T-helper 2 cell treated with Interferon-gamma antibody and Interleukin-4, amounts not matched to agents 100 ng/mL and 5 ng/mL, for 36 hours (primary cell): ENCODE results near the gene ACADS. TPM values are rescaled to one million over a fixed set of nuclear protein-coding genes. Genes with fewer than 3 reads are reported as not detected.

Experiments
- intact Hi-C: fragments of 100-400 bp; cut with micrococcal nuclease; formaldehyde crosslinking; loops from one replicate; pipeline ENCODE4 v1.15.1; 2023
- total RNA-seq: library from RNA; stranded (reverse); gene quantifications from 2 replicates; pipeline ENCODE4 v1.2.3, GENCODE V29; 2022

ACADS gene, protein sequence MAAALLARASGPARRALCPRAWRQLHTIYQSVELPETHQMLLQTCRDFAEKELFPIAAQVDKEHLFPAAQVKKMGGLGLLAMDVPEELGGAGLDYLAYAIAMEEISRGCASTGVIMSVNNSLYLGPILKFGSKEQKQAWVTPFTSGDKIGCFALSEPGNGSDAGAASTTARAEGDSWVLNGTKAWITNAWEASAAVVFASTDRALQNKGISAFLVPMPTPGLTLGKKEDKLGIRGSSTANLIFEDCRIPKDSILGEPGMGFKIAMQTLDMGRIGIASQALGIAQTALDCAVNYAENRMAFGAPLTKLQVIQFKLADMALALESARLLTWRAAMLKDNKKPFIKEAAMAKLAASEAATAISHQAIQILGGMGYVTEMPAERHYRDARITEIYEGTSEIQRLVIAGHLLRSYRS
- total RNA-seq, result 14.6 and 17.6 TPM in 2 replicates

DNA sequence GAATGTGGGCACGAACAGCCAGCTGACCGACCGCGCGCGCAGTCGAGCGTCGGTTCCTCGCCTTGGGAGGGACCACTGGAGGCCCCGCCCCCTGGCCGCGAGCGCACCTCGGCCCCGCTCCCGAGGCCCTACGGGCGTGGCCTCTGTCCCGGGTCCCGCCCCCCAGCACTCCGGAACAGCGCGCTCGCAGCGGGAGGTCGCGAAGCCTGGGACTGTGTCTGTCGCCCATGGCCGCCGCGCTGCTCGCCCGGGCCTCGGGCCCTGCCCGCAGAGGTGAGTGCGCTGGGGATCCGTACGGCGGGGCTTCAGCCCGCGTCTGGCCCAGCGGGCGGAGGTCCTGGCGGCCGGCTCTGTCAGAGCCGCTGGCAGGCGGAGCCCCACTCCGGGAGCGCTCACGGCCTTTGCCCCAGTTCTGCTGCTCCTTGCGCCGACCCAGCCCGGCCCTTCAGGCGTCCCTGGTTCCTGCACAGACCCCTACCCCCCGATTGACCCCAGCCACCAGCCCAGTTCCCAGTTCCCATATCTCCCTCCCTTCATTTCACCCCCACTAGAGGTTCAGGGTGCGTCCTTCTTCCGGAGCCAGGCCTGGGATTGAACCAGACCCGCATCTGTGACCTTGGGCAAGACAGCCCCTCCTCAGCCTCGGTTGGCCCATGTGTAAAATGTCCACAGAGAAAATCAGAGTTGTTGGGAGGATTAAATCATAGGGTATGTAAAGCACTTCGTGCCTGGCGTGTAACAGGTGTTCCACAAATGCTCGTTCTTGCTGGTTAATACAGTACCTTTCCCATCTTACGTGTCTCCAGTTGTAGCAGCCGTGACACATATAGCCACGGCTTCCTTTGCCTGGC, at the start of gene ACADS:
Gene ACADS, plus strand, starts transcription at position 168 of the 851 bp plus-strand sequence. Its CDS starts 60 bp downstream, at position 228.
- intact Hi-C loops, result loop anchor here (1.0 to 10.0 kb wide), 4 partner anchors 15 to 239 kb away; partner anchors contain the start of genes POP5 and UNC119B

GRCh38 chr12:120677765-120678473, 47.7 kb upstream of the ACADS start:
- intact Hi-C loops, result no loop called here

DNA sequence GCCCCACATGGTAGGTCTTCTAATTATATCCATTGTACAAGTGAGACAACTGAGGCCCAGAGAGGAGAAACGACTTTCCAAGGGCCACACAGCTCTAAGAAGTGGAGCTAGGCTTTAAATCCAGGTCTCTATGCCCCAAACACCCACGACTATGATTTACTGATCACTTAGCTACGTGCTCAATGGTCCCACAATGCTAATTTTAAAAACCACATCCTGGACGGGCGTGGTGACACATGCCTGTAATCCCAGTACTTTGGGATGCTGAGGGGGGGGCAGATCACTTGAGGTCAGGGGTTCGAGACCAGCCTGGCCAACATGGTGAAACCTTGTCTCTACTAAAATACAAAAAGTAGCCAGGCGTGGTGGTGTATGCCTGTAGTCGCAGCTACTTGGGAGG, 47.1 kb upstream of the ACADS start:
- intact Hi-C loops, result no loop called here

DNA sequence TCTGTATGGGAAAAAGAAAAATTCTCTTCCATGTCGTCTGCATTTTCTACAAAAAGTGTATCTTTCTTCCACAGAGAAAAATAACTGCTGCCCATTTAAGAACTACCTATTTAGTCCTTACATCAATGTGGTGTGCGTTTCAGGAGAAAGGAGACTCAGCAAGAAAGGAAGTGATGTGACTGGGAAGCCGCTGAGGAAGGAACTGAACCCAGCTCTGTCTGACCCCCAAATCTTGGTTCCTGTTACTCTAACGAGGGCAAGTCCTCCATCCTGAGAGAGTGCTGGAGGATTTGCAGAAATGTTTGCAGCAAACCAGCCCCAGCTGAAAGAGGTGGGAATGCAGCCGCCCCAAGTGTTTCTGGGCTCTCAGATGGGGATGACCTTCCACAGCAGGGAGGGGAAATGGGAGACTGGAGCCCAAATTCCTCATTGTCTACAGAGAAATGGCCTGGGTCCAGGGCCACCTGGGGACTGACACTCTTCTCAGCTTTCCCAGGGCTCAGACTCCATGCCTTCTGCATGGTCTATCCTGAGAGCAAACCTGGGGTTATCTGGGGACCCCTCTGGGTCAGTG, 45.4 kb upstream of the ACADS start:
- intact Hi-C loops, result no loop called here

DNA sequence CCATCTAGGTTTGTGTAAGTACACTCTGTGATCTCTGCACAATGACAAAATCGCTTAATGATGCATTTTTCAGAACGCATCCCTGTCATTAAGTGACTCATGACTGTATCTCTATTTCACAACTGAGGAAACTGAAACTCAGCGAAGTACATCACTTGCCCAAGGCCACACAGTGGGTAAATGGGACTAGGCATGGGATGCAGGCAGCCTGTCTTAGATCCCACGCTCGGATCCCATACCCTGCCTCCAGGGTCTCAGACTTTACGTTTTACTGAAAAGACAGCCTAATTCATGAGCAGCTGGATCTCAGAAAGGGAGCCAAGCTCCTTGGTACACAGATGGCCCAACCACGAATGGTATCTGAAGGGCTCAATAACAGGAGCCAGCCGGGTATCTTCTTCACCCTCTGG, 41.1 kb upstream of the ACADS start:
- intact Hi-C loops, result no loop called here

GRCh38 chr12:120685522-120685921, 40.1 kb upstream of the ACADS start:
- intact Hi-C loops, result loop anchor here (5.0 kb wide), 2 partner anchors 218 to 368 kb away; partner anchors contain the start of gene SRSF9

GRCh38 chr12:120686151-120686689, 39.4 kb upstream of the ACADS start:
- intact Hi-C loops, result loop anchor here (1.0 to 5.0 kb wide), 10 partner anchors 39 to 697 kb away; partner anchors contain the start of genes ACADS, BICDL1, COQ5 and COX6A1

DNA sequence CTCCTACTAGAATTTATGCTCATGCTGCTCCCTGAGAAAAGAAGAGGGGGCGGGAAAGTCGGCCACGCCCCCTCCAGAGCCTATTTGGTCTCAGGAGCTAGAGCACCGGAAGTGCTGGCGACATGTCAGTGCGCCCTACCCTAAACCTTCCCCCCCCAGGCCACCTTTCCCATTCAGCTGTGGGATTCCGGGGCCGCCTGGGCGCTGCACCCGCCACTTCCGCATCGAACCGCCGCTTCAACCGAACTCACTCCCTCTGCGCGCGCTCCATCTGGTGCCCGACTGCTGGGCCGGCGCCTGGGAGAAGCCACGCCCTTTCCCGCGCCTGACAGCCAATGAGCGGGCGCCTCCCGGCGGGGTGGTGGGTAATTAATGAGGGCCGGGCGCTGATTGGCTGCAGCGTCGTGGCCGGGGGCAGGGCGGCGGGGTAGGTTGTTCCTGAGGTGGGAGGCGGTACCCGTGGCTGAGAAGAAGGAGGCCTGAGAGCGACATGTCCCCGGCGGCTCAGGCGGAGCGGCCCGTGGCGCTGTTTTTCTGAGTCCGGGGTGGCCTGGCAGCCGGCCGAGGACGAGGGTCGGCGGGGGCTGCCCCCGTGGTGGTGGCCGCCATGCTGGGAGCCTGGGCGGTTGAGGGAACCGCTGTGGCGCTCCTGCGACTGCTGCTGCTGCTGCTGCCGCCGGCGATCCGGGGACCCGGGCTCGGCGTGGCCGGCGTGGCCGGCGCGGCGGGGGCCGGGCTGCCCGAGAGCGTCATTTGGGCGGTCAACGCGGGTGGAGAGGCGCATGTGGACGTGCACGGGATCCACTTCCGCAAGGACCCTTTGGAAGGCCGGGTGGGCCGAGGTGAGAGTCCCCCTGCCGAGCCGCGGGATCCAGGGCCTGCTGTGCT, 38.7 kb upstream of the ACADS start, which contains the start of gene MLEC:
Gene MLEC, plus strand, starts transcription at position 460 of the 888 bp plus-strand sequence. Its CDS starts 148 bp downstream, at position 608.
- intact Hi-C loops, result loop anchor here (1.0 to 5.0 kb wide), 11 partner anchors 23 to 698 kb away; partner anchors contain the start of genes ACADS, BICDL1, COQ5 and COX6A1

DNA sequence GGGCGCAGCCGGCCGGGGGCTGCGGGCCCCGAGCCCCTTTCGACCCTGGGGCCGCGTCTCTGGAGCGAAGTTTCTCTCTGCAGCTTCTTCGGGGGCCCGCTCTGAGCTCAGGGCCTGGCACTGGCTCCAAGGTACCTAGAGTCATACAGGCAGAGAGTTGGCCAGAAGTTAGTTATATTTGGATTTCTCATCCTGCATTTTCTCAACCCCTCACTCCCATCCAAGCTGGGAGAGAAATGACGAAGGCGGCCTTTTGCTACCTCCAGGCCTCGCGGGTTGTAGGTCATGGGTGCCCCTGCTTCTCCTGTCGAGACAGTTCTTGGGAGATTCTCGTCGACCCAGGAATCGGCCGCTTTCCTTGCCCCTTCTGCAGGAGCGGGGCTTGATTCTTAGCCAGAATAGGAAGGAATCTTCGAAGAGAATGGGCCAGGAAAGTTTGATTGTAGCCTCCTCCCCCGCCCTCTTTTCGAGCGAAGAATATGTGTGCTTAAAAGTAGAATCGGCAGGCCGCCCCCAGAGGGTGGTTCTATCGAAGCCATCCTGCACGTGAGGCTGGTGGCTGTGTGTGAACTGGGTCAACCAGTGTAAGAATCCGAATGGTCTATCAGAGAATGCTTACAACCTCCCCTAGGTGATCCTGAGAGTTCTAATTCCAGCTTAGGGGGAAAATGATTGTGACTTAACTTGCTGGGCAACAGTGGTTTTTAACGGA, 37.9 kb upstream of the ACADS start:
- intact Hi-C loops, result loop anchor here (1.0 to 5.0 kb wide), 6 partner anchors 23 to 699 kb away; partner anchors contain the start of genes BICDL1, COQ5, SRSF9 and UNC119B

GRCh38 chr12:120688527-120689071, 37.0 kb upstream of the ACADS start:
- intact Hi-C loops, result loop anchor here (5.0 kb wide), 2 partner anchors 221 to 371 kb away; partner anchors contain the start of gene SRSF9

GRCh38 chr12:120689397-120690082, 36.1 kb upstream of the ACADS start:
- intact Hi-C loops, result loop anchor here (5.0 kb wide), 2 partner anchors 222 to 372 kb away; partner anchors contain the start of gene SRSF9

DNA sequence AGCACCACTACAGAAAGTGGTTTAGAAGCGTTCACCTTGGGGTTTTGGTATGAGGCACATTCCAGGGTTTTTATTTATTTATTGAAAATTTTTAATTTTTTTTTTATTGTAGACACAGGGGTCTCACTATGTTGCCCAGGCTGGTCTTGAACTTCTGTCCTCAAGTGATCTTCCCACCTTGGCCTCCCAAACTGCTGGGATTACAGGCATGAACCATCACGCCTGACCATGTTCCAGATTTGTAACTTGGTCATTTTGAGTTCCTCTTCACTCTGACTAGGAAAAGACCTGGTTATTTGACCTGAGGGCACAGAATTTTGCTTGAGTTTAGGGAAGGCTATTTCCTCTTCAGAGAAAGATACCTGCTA, 35.6 kb upstream of the ACADS start:
- intact Hi-C loops, result no loop called here

DNA sequence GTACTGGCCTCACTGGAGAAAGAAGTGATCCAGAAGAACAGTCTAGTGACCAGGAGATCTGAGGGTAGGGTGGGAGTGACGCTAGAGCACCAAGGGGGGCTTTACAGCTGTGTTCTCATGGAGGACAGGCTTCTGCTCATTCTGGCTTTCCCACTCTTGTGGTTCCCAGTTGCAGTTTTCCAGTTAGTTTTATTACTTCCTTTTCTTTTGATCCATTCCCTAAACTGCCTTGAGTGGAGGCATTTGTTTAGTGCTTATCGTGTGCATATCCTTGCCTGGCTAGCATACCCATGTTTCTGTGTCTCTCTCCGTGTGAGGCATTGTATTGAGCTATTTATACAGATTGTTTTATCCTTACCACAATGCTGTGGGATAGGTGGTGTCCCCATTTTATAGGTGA, 34.6 kb upstream of the ACADS start:
- intact Hi-C loops, result no loop called here

- intact Hi-C loops, result no loop called here
Observed at GRCh38 chr12:120692524-120693033, 33.0 kb upstream of the ACADS start.

DNA sequence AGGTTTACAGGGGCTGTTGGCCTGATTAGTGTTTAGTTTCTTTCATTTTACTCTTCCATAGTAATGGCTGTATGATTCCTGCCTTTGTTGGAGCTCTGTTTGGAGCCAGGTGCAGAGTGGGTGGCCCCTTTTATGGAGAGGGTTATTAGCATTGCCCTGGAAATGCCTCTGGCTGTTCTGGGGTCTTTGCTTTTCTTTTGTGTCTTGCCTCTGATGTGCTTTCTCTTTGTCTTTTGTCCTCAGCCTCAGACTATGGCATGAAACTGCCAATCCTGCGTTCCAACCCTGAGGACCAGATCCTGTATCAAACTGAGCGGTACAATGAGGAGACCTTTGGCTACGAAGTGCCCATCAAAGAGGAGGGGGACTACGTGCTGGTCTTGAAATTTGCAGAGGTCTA, 31.8 kb upstream of the ACADS start:
- intact Hi-C loops, result no loop called here

DNA sequence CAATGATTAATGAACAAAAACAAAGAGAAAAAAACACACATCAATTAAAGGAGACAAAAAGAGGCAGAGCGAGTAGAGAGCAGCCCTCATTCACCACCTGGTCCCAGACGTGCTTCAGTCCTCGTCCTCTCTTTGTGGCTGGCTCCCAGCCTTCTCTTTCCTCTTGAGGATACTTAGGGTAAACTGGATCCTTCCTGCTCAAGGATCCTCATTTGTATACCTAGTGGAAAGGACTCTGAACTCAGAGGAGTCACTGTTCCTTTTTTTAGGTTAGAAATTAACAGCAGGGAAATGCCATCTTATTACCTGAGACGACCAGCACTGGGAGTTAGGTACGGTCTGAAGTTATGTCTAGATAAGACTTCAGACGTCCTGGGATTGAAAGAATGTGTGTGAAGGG, 29.0 kb upstream of the ACADS start:
- intact Hi-C loops, result no loop called here

DNA sequence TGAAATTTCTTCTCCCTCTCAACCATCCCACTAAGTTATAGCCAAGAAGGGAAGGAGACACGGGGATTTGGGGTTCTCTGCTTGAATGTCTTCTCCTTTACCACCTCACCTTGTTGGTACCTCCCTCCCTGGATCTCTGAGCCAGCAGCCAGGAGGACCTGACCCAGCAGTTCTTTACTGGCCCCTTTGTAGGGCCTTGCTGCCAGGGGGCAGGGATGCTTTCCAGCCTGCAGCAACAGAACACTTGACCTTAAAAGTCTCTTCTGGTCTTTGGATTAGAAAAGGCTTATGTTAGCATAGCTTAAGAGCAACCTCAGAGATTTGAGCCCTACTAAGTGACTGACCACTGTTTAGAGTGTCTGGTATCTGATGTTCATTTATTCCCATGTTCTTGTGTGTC, 28.3 kb upstream of the ACADS start:
- intact Hi-C loops, result no loop called here
